ENCODE results near the gene ZNF90.
A peak's percentile ranks its signal among the peaks of the same experiment; 100 is the strongest.

Gene ZNF90

GRCh38 chr19:20167651-20168122, 89.9 kb downstream of the ZNF90 start:
- no peak for TF ChIP-seq CTCF (conservative IDR thresholded peaks at IDR 0.05; ENCODE audit: low read length)
- TF ChIP-seq EZH2phosphoT487 (IDR thresholded peaks at IDR 0.05; ENCODE audit: borderline replicate concordance), result no peak
- H3K79me2 ChIP-seq (ENCODE audit: insufficient read depth, low read length), result peaks cover 56% of the 10 kb centered on the region
- no peaks in the 10 kb centered on the region for H3K9me3 ChIP-seq (ENCODE audit: insufficient read depth, low read depth, low read length)
- no peaks in the 10 kb centered on the region for H3F3A ChIP-seq (ENCODE audit: low read depth)
- H3K36me3 ChIP-seq (ENCODE audit: insufficient read depth, low read length), result no peaks in the 10 kb centered on the region
- no peaks in the 10 kb centered on the region for H3K27me3 ChIP-seq (ENCODE audit: insufficient read depth, low read length, poor library complexity, severe bottlenecking)
- H3K4me1 ChIP-seq (ENCODE audit: insufficient read depth, low read length, poor library complexity, severe bottlenecking), result peaks cover 21% of the 10 kb centered on the region
- peak overlapping the region; percentile 81 for H3K9ac ChIP-seq (ENCODE audit: low read depth, low read length, poor library complexity, severe bottlenecking)
- no peaks in the 10 kb centered on the region for H4K20me1 ChIP-seq (ENCODE audit: insufficient read depth, low read length, poor library complexity, severe bottlenecking)
- H3K4me3 ChIP-seq (ENCODE audit: low read length, poor library complexity, severe bottlenecking), result peak overlapping the region; percentile 79
- H3K9me2 ChIP-seq (replicated peaks; ENCODE audit: low read depth, low read length), result no peaks in the 10 kb centered on the region
- H3K4me2 ChIP-seq (ENCODE audit: low read depth, low read length, poor library complexity, severe bottlenecking), result peak overlapping the region; percentile 70
- H2AFZ ChIP-seq (ENCODE audit: low read length), result no peak overlapping the region
